T-cell (primary cell): Measurements from ENCODE around the gene MFAP2. TPM values are rescaled to one million over a fixed set of nuclear protein-coding genes. Genes with fewer than 3 reads are reported as not detected.

Experiments
- ATAC-seq, 4 experiments: fragments of 200-7000 bp in 3 of 4; fragments of 150-1000 bp in 1 of 4; cut with Tn5 transposase; replicated peaks in 1 of 4; 1 replicate in 3 of 4; 2 replicates in 1 of 4; pipeline ENCODE4 v1.10.0; 2021; ENCODE audit warnings: moderate library complexity in 3 of 4, mild to moderate bottlenecking in 2 of 4, moderate number of reproducible peaks in 1 of 4
- CTCF ChIA-PET, 2 donors: fragments of 300-600 bp; sonication (Branson Sonifier 250); formaldehyde crosslinking; loops; one replicate each; lab custom pipeline; 2022; ENCODE audit warnings: antibody characterized with exemption in 2 of 2; lab: Charles Lee
- POLR2A ChIA-PET, 2 donors: fragments of 300-600 bp; sonication (Branson Sonifier 250); formaldehyde crosslinking; loops; one replicate each; lab custom pipeline; 2022; ENCODE audit warnings: antibody characterized with exemption in 2 of 2; lab: Charles Lee
- DNase-seq, 35 experiments: peaks; one replicate each; pipeline versions ENCODE4 v3.0.0 to v3.0.0-alpha.2; 2013 to 2023
- H3K27ac ChIP-seq: one replicate; pipeline ENCODE4 v1.5.1; 2013; ENCODE audit warnings: low read length
- H3K27me3 ChIP-seq, 2 experiments: replicated peaks in 1 of 2; 1 replicate in 1 of 2; 2 replicates in 1 of 2; pipeline versions ENCODE4 v1.6.1 to v1.7.0; 2013; ENCODE audit warnings: low read length in 1 of 2, mixed read lengths in 1 of 2; ENCODE audit not compliant: control insufficient read depth in 2 of 2, insufficient read depth in 2 of 2; ENCODE audit errors: extremely low read depth in 1 of 2
- H3K36me3 ChIP-seq, 2 donors: 1 replicate in 1 of 2; 2 replicates in 1 of 2; pipeline versions ENCODE4 v1.6.1 to v1.7.0; 2013; ENCODE audit warnings: low read length in 1 of 2; ENCODE audit not compliant: control insufficient read depth in 2 of 2, insufficient read depth in 1 of 2; ENCODE audit errors: extremely low read depth in 1 of 2
- H3K4me1 ChIP-seq, 2 experiments: 1 replicate in 1 of 2; 2 replicates in 1 of 2; pipeline versions ENCODE4 v1.6.1 to v1.7.0; 2013; ENCODE audit warnings: low read length in 2 of 2, mixed read lengths in 1 of 2; ENCODE audit not compliant: insufficient read depth in 2 of 2, control insufficient read depth in 1 of 2; ENCODE audit errors: extremely low read depth in 1 of 2
- H3K4me3 ChIP-seq, 2 donors: 1 replicate in 1 of 2; 2 replicates in 1 of 2; pipeline versions ENCODE4 v1.5.1 to v1.7.0; 2013; ENCODE audit warnings: mild to moderate bottlenecking in 2 of 2, low read length in 1 of 2, moderate library complexity in 1 of 2; ENCODE audit not compliant: control insufficient read depth in 1 of 2; ENCODE audit errors: extremely low read depth in 1 of 2
- H3K9me3 ChIP-seq: 2 replicates; pipeline ENCODE4 v1.7.0; 2013
- H3K27ac Mint-ChIP-seq, 2 donors: one replicate each; pipeline ENCODE4 v1.8.0; 2020 to 2021; ENCODE audit warnings: mild to moderate bottlenecking in 2 of 2, mixed read lengths in 2 of 2
- H3K27me3 Mint-ChIP-seq, 2 donors: one replicate each; pipeline ENCODE4 v1.8.0; 2021 to 2022; ENCODE audit warnings: mixed read lengths in 2 of 2
- H3K36me3 Mint-ChIP-seq: one replicate; pipeline ENCODE4 v1.8.0; 2021; ENCODE audit warnings: mixed read lengths
- H3K4me1 Mint-ChIP-seq, 3 donors: one replicate each; pipeline ENCODE4 v1.8.0; 2020 to 2022; ENCODE audit warnings: mixed read lengths in 3 of 3, mild to moderate bottlenecking in 1 of 3
- H3K4me3 Mint-ChIP-seq, 3 donors: one replicate each; pipeline ENCODE4 v1.8.0; 2020 to 2022; ENCODE audit warnings: mild to moderate bottlenecking in 3 of 3, mixed read lengths in 3 of 3, moderate library complexity in 3 of 3
- H3K9me3 Mint-ChIP-seq, 3 donors: one replicate each; pipeline ENCODE4 v1.8.0; 2020 to 2022; ENCODE audit warnings: mixed read lengths in 3 of 3
- WGBS: methylation state at CpG from one replicate; pipeline ENCODE4 v1.1.5; 2013; ENCODE audit warnings: missing lambda C conversion rate; ENCODE audit not compliant: insufficient coverage; 5-methylcytosine and 5-hydroxymethylcytosine counted together
- total RNA-seq, 35 experiments: library from RNA in 6 of 35; stranded (reverse) in 6 of 35; fragments of 120-200 nt in 1 of 35; gene quantifications; one replicate each; pipeline versions ENCODE4 v1.2.1 to v1.2.4 and lab custom pipeline; 2013 to 2026

Gene MFAP2
- total RNA-seq, 5 donors from 2014 or later (not counting 1 experiment from before 2014, with no cell fraction given), result not detected

GRCh38 chr1:17023573-17023972 lies 43.2 kb upstream of the MFAP2 start:
- Histone ChIP-seq H3K4me1 (no peaks in the 10 kb centered on the region), H3K9me3 (no peaks in the 10 kb centered on the region), H3K27me3 (no peaks in the 10 kb centered on the region), H3K27ac (no peak overlapping the region), H3K4me3 (no peak overlapping the region), H3K36me3 (peaks cover 25 to 97% of the 10 kb centered on the region in 2 donors)
- H3K36me3 Mint-ChIP-seq, result peaks cover 60% of the 10 kb centered on the region
- no peak overlapping the region for H3K27ac Mint-ChIP-seq
- ChIA-PET CTCF (no interaction called here), POLR2A (no interaction called here)
- 100% methylated on average over 1 of the region's 3 CpGs for WGBS
- ATAC-seq (no peak), DNase-seq (no peak)
- no peaks in the 10 kb centered on the region for H3K9me3 Mint-ChIP-seq
- no peaks in the 10 kb centered on the region for H3K27me3 Mint-ChIP-seq
- peaks cover 0 to 3% (median 0%) of the 10 kb centered on the region in 3 donors for H3K4me1 Mint-ChIP-seq
- no peak overlapping the region for H3K4me3 Mint-ChIP-seq

- CTCF ChIA-PET, result no interaction called here
- no peaks in the 10 kb centered on the region for H3K9me3 Mint-ChIP-seq
These were observed 42.7 kb upstream of the MFAP2 start for GRCh38 chr1:17023102-17023501.

GRCh38 chr1:17021896-17022295 lies 41.5 kb upstream of the MFAP2 start:
- POLR2A ChIA-PET, result no interaction called here
- Mint-ChIP-seq H3K27me3 (no peaks in the 10 kb centered on the region), H3K9me3 (no peaks in the 10 kb centered on the region), H3K4me3 (no peak overlapping the region), H3K4me1 (peaks cover 0 to 3% (median 0%) of the 10 kb centered on the region in 3 donors), H3K36me3 (peaks cover 51% of the 10 kb centered on the region), H3K27ac (no peak overlapping the region)
- Histone ChIP-seq H3K27ac (no peak overlapping the region), H3K9me3 (no peaks in the 10 kb centered on the region), H3K4me3 (no peak overlapping the region), H3K4me1 (no peaks in the 10 kb centered on the region), H3K27me3 (no peaks in the 10 kb centered on the region), H3K36me3 (peaks cover 24 to 91% of the 10 kb centered on the region in 2 donors)
- DNase-seq (no peak), ATAC-seq (no peak)
- 87% methylated on average over 10 of the region's 10 CpGs for WGBS
- CTCF ChIA-PET, result no interaction called here

More at GRCh38 chr1:17023102-17023501, 42.7 kb upstream of the MFAP2 start:
- ATAC-seq, result no peak
- Mint-ChIP-seq H3K36me3 (peaks cover 59% of the 10 kb centered on the region), H3K4me1 (peaks cover 0 to 3% (median 0%) of the 10 kb centered on the region in 3 donors), H3K4me3 (no peak overlapping the region), H3K27me3 (no peaks in the 10 kb centered on the region), H3K27ac (no peak overlapping the region)
- POLR2A ChIA-PET, result no interaction called here
- no peaks in the 10 kb centered on the region for H3K9me3 ChIP-seq
- no peaks in the 10 kb centered on the region for H3K4me1 ChIP-seq
- H3K27me3 ChIP-seq, result no peaks in the 10 kb centered on the region
- 81% methylated on average over 3 of the region's 4 CpGs for WGBS
- peaks cover 25 to 97% of the 10 kb centered on the region in 2 donors for H3K36me3 ChIP-seq
- no peak overlapping the region for H3K4me3 ChIP-seq
- no peak for DNase-seq
- H3K27ac ChIP-seq, result no peak overlapping the region

GRCh38 chr1:17020502-17020901 lies 40.1 kb upstream of the MFAP2 start:
- H3K36me3 Mint-ChIP-seq, result peaks cover 50% of the 10 kb centered on the region
- no peaks in the 10 kb centered on the region for H3K9me3 ChIP-seq
- H3K27ac Mint-ChIP-seq, result no peak overlapping the region
- H3K4me1 Mint-ChIP-seq, result peaks cover 0 to 3% (median 0%) of the 10 kb centered on the region in 3 donors
- no peaks in the 10 kb centered on the region for H3K27me3 Mint-ChIP-seq
- ChIA-PET CTCF (no interaction called here), POLR2A (interaction anchor here in 1 of 2 donors (0.6 kb wide), 1 partner anchor 289 kb away, joined by 8 read pairs; no protein-coding TSS in a partner anchor)
- no peak for ATAC-seq
- H3K4me1 ChIP-seq, result no peaks in the 10 kb centered on the region
- no peak overlapping the region for H3K27ac ChIP-seq
- DNase-seq, result no peak
- WGBS, result 100% methylated on average over 1 of the region's 2 CpGs
- H3K4me3 ChIP-seq, result no peak overlapping the region
- no peaks in the 10 kb centered on the region for H3K9me3 Mint-ChIP-seq
- peaks cover 22 to 78% of the 10 kb centered on the region in 2 donors for H3K36me3 ChIP-seq
- no peak overlapping the region for H3K4me3 Mint-ChIP-seq
- no peaks in the 10 kb centered on the region for H3K27me3 ChIP-seq

GRCh38 chr1:17018849-17019248 lies 38.4 kb upstream of the MFAP2 start:
- ATAC-seq (no peak), DNase-seq (no peak)
- H3K4me3 ChIP-seq, result no peak overlapping the region
- no peaks in the 10 kb centered on the region for H3K27me3 ChIP-seq
- no peaks in the 10 kb centered on the region for H3K4me1 ChIP-seq
- peaks cover 13 to 62% of the 10 kb centered on the region in 2 donors for H3K36me3 ChIP-seq
- ChIA-PET POLR2A (interaction anchor here in 1 of 2 donors (0.6 kb wide), 1 partner anchor 37 kb away, joined by 3 read pairs; no protein-coding TSS in a partner anchor), CTCF (no interaction called here)
- peak overlapping the region; percentile 75 to 82 for H3K27ac Mint-ChIP-seq
- H3K36me3 Mint-ChIP-seq, result peaks cover 45% of the 10 kb centered on the region
- H3K9me3 Mint-ChIP-seq, result no peaks in the 10 kb centered on the region
- 45% methylated on average over 1 of the region's 1 CpG for WGBS
- no peaks in the 10 kb centered on the region for H3K9me3 ChIP-seq
- no peaks in the 10 kb centered on the region for H3K27me3 Mint-ChIP-seq
- no peak overlapping the region for H3K27ac ChIP-seq
- H3K4me1 Mint-ChIP-seq, result peaks cover 0 to 3% (median 0%) of the 10 kb centered on the region in 3 donors
- H3K4me3 Mint-ChIP-seq, result no peak overlapping the region

GRCh38 chr1:17017435-17017834 lies 37.0 kb upstream of the MFAP2 start:
- Mint-ChIP-seq H3K27ac (no peak overlapping the region), H3K4me3 (no peak overlapping the region), H3K36me3 (peaks cover 35% of the 10 kb centered on the region), H3K27me3 (no peaks in the 10 kb centered on the region), H3K4me1 (peaks cover 0 to 3% (median 0%) of the 10 kb centered on the region in 3 donors), H3K9me3 (no peaks in the 10 kb centered on the region)
- POLR2A ChIA-PET, result interaction anchor here in 1 of 2 donors (0.7 kb wide), 1 partner anchor 60 kb away, joined by 7 read pairs; no protein-coding TSS in a partner anchor
- DNase-seq (no peak), ATAC-seq (no peak)
- peaks cover 9 to 48% of the 10 kb centered on the region in 2 donors for H3K36me3 ChIP-seq
- H3K4me1 ChIP-seq, result no peaks in the 10 kb centered on the region
- H3K27ac ChIP-seq, result no peak overlapping the region
- H3K4me3 ChIP-seq, result no peak overlapping the region
- H3K9me3 ChIP-seq, result no peaks in the 10 kb centered on the region
- WGBS, result 93% methylated on average over 4 of the region's 7 CpGs
- CTCF ChIA-PET, result no interaction called here
- no peaks in the 10 kb centered on the region for H3K27me3 ChIP-seq
